HG03066 (cell line): Measurements from ENCODE around the gene TFAP2E.

Experiments
- ATAC-seq: cut with Tn5 transposase; IDR thresholded peaks from one replicate; pipeline ENCODE4 v1.9.1; 2021; ENCODE audit warnings: low read depth; ENCODE audit not compliant: unreplicated experiment

Gene TFAP2E

DNA sequence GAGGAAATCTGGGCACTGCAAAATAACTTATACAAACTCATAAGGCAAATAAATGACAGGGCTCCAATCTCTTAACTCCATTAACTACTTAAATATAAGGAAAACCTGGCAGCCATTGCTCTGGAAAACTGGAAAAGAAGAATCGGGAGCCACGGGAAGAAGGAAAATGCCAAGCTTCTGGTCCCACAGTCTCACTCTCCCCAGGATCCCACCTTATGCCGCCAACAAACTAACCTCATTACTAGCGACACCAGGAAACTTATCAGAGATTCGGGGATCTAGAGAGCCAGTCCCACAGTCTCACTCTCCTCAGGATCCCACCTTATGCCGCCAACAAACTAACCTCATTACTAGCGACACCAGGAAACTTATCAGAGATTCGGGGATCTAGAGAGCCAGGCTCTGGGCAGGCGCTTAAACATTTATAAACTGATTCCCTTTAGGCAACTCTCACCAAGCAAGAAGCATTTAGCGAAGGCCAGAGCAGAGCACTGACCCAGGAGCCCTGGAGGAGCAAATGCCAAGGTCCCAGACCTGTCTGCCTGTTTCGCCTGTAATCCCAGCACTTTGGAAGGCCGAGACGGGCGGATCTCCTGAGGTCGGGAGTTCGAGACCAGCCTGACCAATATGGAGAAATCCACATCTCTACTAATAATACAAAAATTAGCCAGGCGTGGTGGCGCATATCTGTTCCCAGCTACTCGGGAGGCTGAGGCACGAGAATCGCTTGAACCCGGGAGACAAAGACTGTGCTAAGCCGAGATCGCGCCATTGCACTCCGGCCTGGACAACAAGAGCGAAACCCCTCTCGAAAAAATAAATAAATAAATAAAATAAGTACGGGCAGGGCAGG, 67.5 kb downstream of the TFAP2E start:
- ATAC-seq: no peak

DNA sequence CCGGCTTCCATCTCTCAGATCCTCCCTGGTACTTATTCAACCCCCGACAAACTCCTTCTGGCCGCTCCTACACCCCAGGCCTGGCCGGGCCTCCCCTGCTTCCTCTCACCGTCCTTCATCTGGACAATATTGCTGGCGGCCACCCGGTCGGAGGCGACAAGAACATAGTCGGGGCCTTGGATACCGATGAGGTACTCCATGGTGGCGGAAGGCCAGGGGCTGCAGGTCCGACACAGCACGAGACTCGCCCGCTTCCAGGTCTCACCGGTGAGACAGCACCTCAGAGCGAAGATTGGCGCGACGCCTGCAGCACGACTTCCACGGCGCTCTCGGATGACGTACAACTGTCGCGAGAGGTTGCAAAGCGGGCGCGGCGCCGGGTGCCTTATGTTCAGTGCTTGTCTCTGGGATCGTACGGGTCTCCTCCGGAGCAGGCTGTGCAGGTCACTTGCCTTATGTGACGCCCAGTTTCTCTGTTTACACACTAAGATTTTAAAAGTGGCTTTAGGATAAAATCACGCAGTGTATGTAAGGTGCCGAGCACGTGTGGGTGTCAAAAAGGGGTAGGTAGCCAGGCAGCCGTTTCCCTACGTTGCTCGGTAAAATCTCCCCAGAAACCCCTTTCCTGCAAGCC, 68.2 kb downstream of the TFAP2E start, which contains the start of gene PSMB2:
PSMB2 (minus strand) TSS at position 294 of the 634 bp plus-strand sequence; CDS start at position 200, 94 bp downstream.
- peak; percentile 76 for ATAC-seq

- ATAC-seq: no peak
Observed at GRCh38 chr1:35642471-35642955, 69.4 kb downstream of the TFAP2E start.

DNA sequence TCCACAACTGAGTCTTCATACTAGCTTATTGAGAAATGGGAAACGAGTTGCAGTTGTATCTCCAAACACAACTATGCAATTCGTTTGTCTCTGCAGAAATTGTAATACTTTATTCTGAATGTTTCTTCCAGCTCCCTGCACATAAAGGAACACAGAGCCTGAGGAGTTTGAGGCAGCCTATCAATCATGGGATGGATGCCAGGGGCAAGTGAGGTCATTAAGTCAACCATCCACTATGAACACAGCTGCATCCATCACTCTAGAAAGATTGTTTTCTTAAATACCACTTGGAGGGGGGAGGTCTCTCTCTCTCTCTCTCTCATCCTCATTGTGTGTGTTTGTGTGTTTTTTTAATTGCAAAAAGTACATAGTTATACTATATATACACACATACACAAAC, 71.1 kb downstream of the TFAP2E start:
- ATAC-seq: no peak
